Measurements from ENCODE around the gene CLDN20.
"Not testable (repeated sequence)": the region's sequence is repeated elsewhere in the genome, so short reads cannot be mapped to it uniquely, and the experiment has no call there.

The CLDN20 gene

GRCh38 chr6:155263373-155264063 lies at the start of gene CLDN20:
CLDN20 (plus strand) TSS chr6:155264013; CDS start chr6:155275720, 11,707 bp downstream.
- no peak for DNase-seq (ENCODE audit: low spot score)

- DNase-seq (ENCODE audit: low spot score), result no peak
These were observed 47.9 kb upstream of the CLDN20 start for GRCh38 chr6:155215906-155216305.

- peak; percentile 57 for DNase-seq (ENCODE audit: low spot score)
These were observed 47.3 kb upstream of the CLDN20 start for GRCh38 chr6:155216312-155217046.

GRCh38 chr6:155218711-155219110 lies 45.1 kb upstream of the CLDN20 start:
- not testable (repeated sequence) for DNase-seq (ENCODE audit: low spot score)

GRCh38 chr6:155219299-155219698 lies 44.5 kb upstream of the CLDN20 start:
- peak; percentile 19 for DNase-seq (ENCODE audit: low spot score)

GRCh38 chr6:155219858-155220301 lies 43.9 kb upstream of the CLDN20 start:
- DNase-seq (ENCODE audit: low spot score), result peak; percentile 52

GRCh38 chr6:155221086-155221485 lies 42.7 kb upstream of the CLDN20 start:
- DNase-seq (ENCODE audit: low spot score), result no peak

- DNase-seq (ENCODE audit: low spot score), result no peak
These were observed 41.3 kb upstream of the CLDN20 start for GRCh38 chr6:155222506-155222905.

GRCh38 chr6:155223646-155224451 lies 40.0 kb upstream of the CLDN20 start:
- no peak for DNase-seq (ENCODE audit: low spot score)

- no peak for DNase-seq (ENCODE audit: low spot score)
These were observed 39.2 kb upstream of the CLDN20 start for GRCh38 chr6:155224618-155225017.

- DNase-seq (ENCODE audit: low spot score), result no peak
These were observed 36.8 kb upstream of the CLDN20 start for GRCh38 chr6:155227046-155227445.

- no peak for DNase-seq (ENCODE audit: low spot score)
These were observed 35.2 kb upstream of the CLDN20 start for GRCh38 chr6:155228546-155229166.

GRCh38 chr6:155230975-155231374 lies 32.8 kb upstream of the CLDN20 start:
- DNase-seq (ENCODE audit: low spot score), result not testable (repeated sequence)

- DNase-seq (ENCODE audit: low spot score), result no peak
These were observed 31.0 kb upstream of the CLDN20 start for GRCh38 chr6:155232848-155233247.

- DNase-seq (ENCODE audit: low spot score), result no peak
These were observed 29.6 kb upstream of the CLDN20 start for GRCh38 chr6:155234167-155234566.

- no peak for DNase-seq (ENCODE audit: low spot score)
These were observed 29.1 kb upstream of the CLDN20 start for GRCh38 chr6:155234687-155235086.

- DNase-seq (ENCODE audit: low spot score), result no peak
These were observed 28.7 kb upstream of the CLDN20 start for GRCh38 chr6:155235087-155235486.

- DNase-seq (ENCODE audit: low spot score), result no peak
These were observed 26.2 kb upstream of the CLDN20 start for GRCh38 chr6:155237613-155238012.

- no peak for DNase-seq (ENCODE audit: low spot score)
These were observed 22.8 kb upstream of the CLDN20 start for GRCh38 chr6:155240905-155241600.

- no peak for DNase-seq (ENCODE audit: low spot score)
These were observed 21.8 kb upstream of the CLDN20 start for GRCh38 chr6:155241966-155242365.

GRCh38 chr6:155244434-155244833 lies 19.4 kb upstream of the CLDN20 start:
- DNase-seq (ENCODE audit: low spot score), result no peak

All from Ammon's horn (tissue), 1 donor.